ENCODE data around the gene ZDHHC3. TPM values are rescaled to one million over a fixed set of nuclear protein-coding genes. Genes with fewer than 3 reads are reported as not detected.

ZDHHC3 gene
- total RNA-seq, 2 donors from 2014 or later, result 40.6 to 60.5 TPM

GRCh38 chr3:44924457-44925084 lies 51.4 kb downstream of the ZDHHC3 start:
- Histone ChIP-seq H3K36me3 (peaks cover 38% of the 10 kb centered on the region), H3K4me3 (no peak overlapping the region), H3K9me3 (no peaks in the 10 kb centered on the region), H3K27me3 (no peaks in the 10 kb centered on the region), H3K4me1 (peaks cover 0 to 12% of the 10 kb centered on the region in 2 donors), H3K27ac (no peak overlapping the region)
- DNase-seq (ENCODE audit: low spot score), result no peak
- no peak for TF ChIP-seq CTCF (IDR thresholded peaks at IDR 0.05)

- peaks cover 0 to 12% of the 10 kb centered on the region in 2 donors for H3K4me1 ChIP-seq
- H3K27ac ChIP-seq, result no peak overlapping the region
- no peak overlapping the region for H3K4me3 ChIP-seq
- H3K27me3 ChIP-seq, result no peaks in the 10 kb centered on the region
- no peak for TF ChIP-seq CTCF (IDR thresholded peaks at IDR 0.05)
- H3K36me3 ChIP-seq, result peaks cover 30% of the 10 kb centered on the region
- no peak for DNase-seq (ENCODE audit: low spot score)
- H3K9me3 ChIP-seq, result no peaks in the 10 kb centered on the region
These were observed 52.1 kb downstream of the ZDHHC3 start for GRCh38 chr3:44923632-44924456.

- Histone ChIP-seq H3K27ac (no peak overlapping the region), H3K9me3 (no peaks in the 10 kb centered on the region), H3K36me3 (peaks cover 6% of the 10 kb centered on the region), H3K4me3 (no peak overlapping the region), H3K27me3 (no peaks in the 10 kb centered on the region), H3K4me1 (peaks cover 0 to 18% of the 10 kb centered on the region in 2 donors)
- no peak for DNase-seq (ENCODE audit: low spot score)
- TF ChIP-seq CTCF (IDR thresholded peaks at IDR 0.05), result no peak
These were observed 55.9 kb downstream of the ZDHHC3 start for GRCh38 chr3:44920081-44920480.

- no peak overlapping the region for H3K27ac ChIP-seq
- no peak for DNase-seq (ENCODE audit: low spot score)
- no peaks in the 10 kb centered on the region for H3K9me3 ChIP-seq
- TF ChIP-seq CTCF (IDR thresholded peaks at IDR 0.05), result no peak
- no peaks in the 10 kb centered on the region for H3K27me3 ChIP-seq
- H3K4me3 ChIP-seq, result no peak overlapping the region
- H3K36me3 ChIP-seq, result peaks cover 6% of the 10 kb centered on the region
- peaks cover 0 to 9% of the 10 kb centered on the region in 2 donors for H3K4me1 ChIP-seq
These were observed 57.4 kb downstream of the ZDHHC3 start for GRCh38 chr3:44918581-44918980.

- Histone ChIP-seq H3K9me3 (no peaks in the 10 kb centered on the region), H3K36me3 (peaks cover 6% of the 10 kb centered on the region), H3K27ac (no peak overlapping the region)
These were observed 57.9 kb downstream of the ZDHHC3 start for GRCh38 chr3:44918087-44918486.

More at GRCh38 chr3:44918087-44918486, 57.9 kb downstream of the ZDHHC3 start:
- no peak for TF ChIP-seq CTCF (IDR thresholded peaks at IDR 0.05)
- Histone ChIP-seq H3K27me3 (no peaks in the 10 kb centered on the region), H3K4me3 (no peak overlapping the region), H3K4me1 (peaks cover 0 to 5% of the 10 kb centered on the region in 2 donors)
- no peak for DNase-seq (ENCODE audit: low spot score)

All from right atrium auricular region (tissue), 2 donors.